ENCODE data around the gene KRT222.

DNA sequence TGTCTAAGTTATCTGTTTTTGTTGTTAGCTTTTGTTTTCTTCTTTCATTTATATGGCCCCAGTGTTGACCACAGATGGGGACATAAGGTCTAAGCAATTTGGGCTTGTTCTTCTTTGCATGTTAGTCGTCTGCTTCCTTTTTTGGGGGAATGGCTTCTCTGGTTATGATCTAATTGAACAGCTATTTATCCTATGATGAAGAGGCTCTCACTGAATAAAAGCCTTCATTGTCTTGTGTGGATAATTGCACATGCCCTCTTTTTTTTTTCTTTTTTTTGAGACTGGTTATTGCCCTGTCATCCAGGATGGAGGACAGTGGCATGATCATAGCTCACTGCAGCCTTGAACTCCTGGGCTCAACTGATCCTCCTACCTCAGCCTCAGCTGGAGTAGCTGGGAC is 31.1 kb downstream of the KRT222 start:
- TF ChIP-seq, protein P1, sequence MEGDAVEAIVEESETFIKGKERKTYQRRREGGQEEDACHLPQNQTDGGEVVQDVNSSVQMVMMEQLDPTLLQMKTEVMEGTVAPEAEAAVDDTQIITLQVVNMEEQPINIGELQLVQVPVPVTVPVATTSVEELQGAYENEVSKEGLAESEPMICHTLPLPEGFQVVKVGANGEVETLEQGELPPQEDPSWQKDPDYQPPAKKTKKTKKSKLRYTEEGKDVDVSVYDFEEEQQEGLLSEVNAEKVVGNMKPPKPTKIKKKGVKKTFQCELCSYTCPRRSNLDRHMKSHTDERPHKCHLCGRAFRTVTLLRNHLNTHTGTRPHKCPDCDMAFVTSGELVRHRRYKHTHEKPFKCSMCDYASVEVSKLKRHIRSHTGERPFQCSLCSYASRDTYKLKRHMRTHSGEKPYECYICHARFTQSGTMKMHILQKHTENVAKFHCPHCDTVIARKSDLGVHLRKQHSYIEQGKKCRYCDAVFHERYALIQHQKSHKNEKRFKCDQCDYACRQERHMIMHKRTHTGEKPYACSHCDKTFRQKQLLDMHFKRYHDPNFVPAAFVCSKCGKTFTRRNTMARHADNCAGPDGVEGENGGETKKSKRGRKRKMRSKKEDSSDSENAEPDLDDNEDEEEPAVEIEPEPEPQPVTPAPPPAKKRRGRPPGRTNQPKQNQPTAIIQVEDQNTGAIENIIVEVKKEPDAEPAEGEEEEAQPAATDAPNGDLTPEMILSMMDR (IDR thresholded peaks at IDR 0.05; ENCODE audit: insufficient read depth, low read length): no peak
- TF ChIP-seq, protein P2, sequence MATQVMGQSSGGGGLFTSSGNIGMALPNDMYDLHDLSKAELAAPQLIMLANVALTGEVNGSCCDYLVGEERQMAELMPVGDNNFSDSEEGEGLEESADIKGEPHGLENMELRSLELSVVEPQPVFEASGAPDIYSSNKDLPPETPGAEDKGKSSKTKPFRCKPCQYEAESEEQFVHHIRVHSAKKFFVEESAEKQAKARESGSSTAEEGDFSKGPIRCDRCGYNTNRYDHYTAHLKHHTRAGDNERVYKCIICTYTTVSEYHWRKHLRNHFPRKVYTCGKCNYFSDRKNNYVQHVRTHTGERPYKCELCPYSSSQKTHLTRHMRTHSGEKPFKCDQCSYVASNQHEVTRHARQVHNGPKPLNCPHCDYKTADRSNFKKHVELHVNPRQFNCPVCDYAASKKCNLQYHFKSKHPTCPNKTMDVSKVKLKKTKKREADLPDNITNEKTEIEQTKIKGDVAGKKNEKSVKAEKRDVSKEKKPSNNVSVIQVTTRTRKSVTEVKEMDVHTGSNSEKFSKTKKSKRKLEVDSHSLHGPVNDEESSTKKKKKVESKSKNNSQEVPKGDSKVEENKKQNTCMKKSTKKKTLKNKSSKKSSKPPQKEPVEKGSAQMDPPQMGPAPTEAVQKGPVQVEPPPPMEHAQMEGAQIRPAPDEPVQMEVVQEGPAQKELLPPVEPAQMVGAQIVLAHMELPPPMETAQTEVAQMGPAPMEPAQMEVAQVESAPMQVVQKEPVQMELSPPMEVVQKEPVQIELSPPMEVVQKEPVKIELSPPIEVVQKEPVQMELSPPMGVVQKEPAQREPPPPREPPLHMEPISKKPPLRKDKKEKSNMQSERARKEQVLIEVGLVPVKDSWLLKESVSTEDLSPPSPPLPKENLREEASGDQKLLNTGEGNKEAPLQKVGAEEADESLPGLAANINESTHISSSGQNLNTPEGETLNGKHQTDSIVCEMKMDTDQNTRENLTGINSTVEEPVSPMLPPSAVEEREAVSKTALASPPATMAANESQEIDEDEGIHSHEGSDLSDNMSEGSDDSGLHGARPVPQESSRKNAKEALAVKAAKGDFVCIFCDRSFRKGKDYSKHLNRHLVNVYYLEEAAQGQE (IDR thresholded peaks at IDR 0.05; ENCODE audit: insufficient replicate concordance, low read depth): no peak
